ENCODE results near the gene IFT88. TPM values are rescaled to one million over a fixed set of nuclear protein-coding genes. Genes with fewer than 3 reads are reported as not detected.

IFT88 gene
- total and polyA plus RNA-seq, 4 donors = 8.7 to 59.0 (median 14.6) TPM

GRCh38 chr13:20706661-20707060 is 139.7 kb downstream of the IFT88 start:
- DNase-seq (no peak), ATAC-seq (ENCODE audit: insufficient read depth, low FRiP score) (no peak)
- H3K27ac ChIP-seq (ENCODE audit: low read depth in 1 of 2, low read length in 1 of 2) = no peak overlapping the region
- WGBS, 2 donors = 86 to 90% methylated on average over 5 of the region's 5 CpGs
- H3K9me3 ChIP-seq (ENCODE audit: control insufficient read depth in 4 of 4, insufficient read depth in 3 of 4, low read length in 3 of 4) = peaks cover 0 to 1% (median 0%) of the 10 kb centered on the region in 4 donors
- H3K4me1 ChIP-seq (ENCODE audit: control insufficient read depth in 5 of 5, insufficient read depth in 5 of 5, low read length in 5 of 5) = peaks cover 0 to 15% (median 0%) of the 10 kb centered on the region in 5 donors
- H3K36me3 ChIP-seq (ENCODE audit: control insufficient read depth in 4 of 4, insufficient read depth in 4 of 4, low read length in 4 of 4) = no peaks in the 10 kb centered on the region
- no peak overlapping the region for H3K9ac ChIP-seq (ENCODE audit: insufficient read depth in 1 of 2, low read length in 2 of 2)
- no peak for TF ChIP-seq CTCF (IDR thresholded peaks at IDR 0.05; ENCODE audit: control extremely low read depth, extremely low read depth)
- no peaks in the 10 kb centered on the region for H3K27me3 ChIP-seq (ENCODE audit: control insufficient read depth in 3 of 3, insufficient read depth in 3 of 3, low read length in 2 of 3)
- H3K4me3 ChIP-seq = no peak overlapping the region

- peaks cover 0 to 1% (median 0%) of the 10 kb centered on the region in 4 donors for H3K9me3 ChIP-seq (ENCODE audit: control insufficient read depth in 4 of 4, insufficient read depth in 3 of 4, low read length in 3 of 4)
- no peak for TF ChIP-seq CTCF (IDR thresholded peaks at IDR 0.05; ENCODE audit: control extremely low read depth, extremely low read depth)
- no peaks in the 10 kb centered on the region for H3K36me3 ChIP-seq (ENCODE audit: control insufficient read depth in 4 of 4, insufficient read depth in 4 of 4, low read length in 4 of 4)
- ATAC-seq (ENCODE audit: insufficient read depth, low FRiP score) (no peak), DNase-seq (no peak)
- no peak overlapping the region for H3K9ac ChIP-seq (ENCODE audit: insufficient read depth in 1 of 2, low read length in 2 of 2)
- no peaks in the 10 kb centered on the region for H3K27me3 ChIP-seq (ENCODE audit: control insufficient read depth in 3 of 3, insufficient read depth in 3 of 3, low read length in 2 of 3)
- peaks cover 0 to 5% (median 0%) of the 10 kb centered on the region in 5 donors for H3K4me1 ChIP-seq (ENCODE audit: control insufficient read depth in 5 of 5, insufficient read depth in 5 of 5, low read length in 5 of 5)
- H3K4me3 ChIP-seq = no peak overlapping the region
- WGBS, 2 donors = 85 to 86% methylated on average over 2 of the region's 2 CpGs
- H3K27ac ChIP-seq (ENCODE audit: low read depth in 1 of 2, low read length in 1 of 2) = no peak overlapping the region
Observed at GRCh38 chr13:20708216-20708615, 141.3 kb downstream of the IFT88 start.

- H3K27ac ChIP-seq (ENCODE audit: low read depth in 1 of 2, low read length in 1 of 2) = peak overlapping the region in 1 of 2 donors; percentile 51
- H3K27me3 ChIP-seq (ENCODE audit: control insufficient read depth in 3 of 3, insufficient read depth in 3 of 3, low read length in 2 of 3) = no peaks in the 10 kb centered on the region
- no peak overlapping the region for H3K9ac ChIP-seq (ENCODE audit: insufficient read depth in 1 of 2, low read length in 2 of 2)
- H3K4me3 ChIP-seq = no peak overlapping the region
- H3K9me3 ChIP-seq (ENCODE audit: control insufficient read depth in 4 of 4, insufficient read depth in 3 of 4, low read length in 3 of 4) = peaks cover 0 to 1% (median 0%) of the 10 kb centered on the region in 4 donors
- no peak for TF ChIP-seq CTCF (IDR thresholded peaks at IDR 0.05; ENCODE audit: control extremely low read depth, extremely low read depth)
- WGBS, 2 donors = 87 to 90% methylated on average over 8 of the region's 8 CpGs
- H3K4me1 ChIP-seq (ENCODE audit: control insufficient read depth in 5 of 5, insufficient read depth in 5 of 5, low read length in 5 of 5) = peaks cover 0 to 8% (median 3%) of the 10 kb centered on the region in 5 donors
- ATAC-seq (ENCODE audit: insufficient read depth, low FRiP score) = no peak
- no peak for DNase-seq
- H3K36me3 ChIP-seq (ENCODE audit: control insufficient read depth in 4 of 4, insufficient read depth in 4 of 4, low read length in 4 of 4) = no peaks in the 10 kb centered on the region
Observed at GRCh38 chr13:20709369-20709768, 142.4 kb downstream of the IFT88 start.

DNA sequence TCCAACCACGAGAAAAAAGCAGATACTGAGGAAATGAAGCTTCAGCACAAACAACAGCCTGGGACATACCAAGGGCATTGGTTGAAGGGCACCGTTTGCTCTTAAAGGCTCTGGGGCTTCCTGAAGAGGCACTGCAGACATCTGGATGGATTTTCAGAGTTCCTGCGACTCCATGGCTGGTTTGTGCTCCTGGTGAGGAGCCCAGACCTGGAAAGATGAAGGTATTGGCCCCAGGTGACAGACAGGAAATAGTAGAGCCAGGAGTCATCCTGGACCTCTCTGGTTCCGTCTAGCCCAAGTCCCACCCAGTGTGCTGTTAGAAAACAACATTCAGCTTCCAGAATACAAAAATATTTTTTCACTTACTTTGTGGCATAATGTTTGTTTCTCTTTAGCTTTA is 142.8 kb downstream of the IFT88 start:
- Histone ChIP-seq H3K9ac (ENCODE audit: insufficient read depth in 1 of 2, low read length in 2 of 2) (no peak overlapping the region), H3K4me3 (no peak overlapping the region), H3K36me3 (ENCODE audit: control insufficient read depth in 4 of 4, insufficient read depth in 4 of 4, low read length in 4 of 4) (no peaks in the 10 kb centered on the region), H3K27ac (ENCODE audit: low read depth in 1 of 2, low read length in 1 of 2) (no peak overlapping the region), H3K27me3 (ENCODE audit: control insufficient read depth in 3 of 3, insufficient read depth in 3 of 3, low read length in 2 of 3) (no peaks in the 10 kb centered on the region), H3K4me1 (ENCODE audit: control insufficient read depth in 5 of 5, insufficient read depth in 5 of 5, low read length in 5 of 5) (peaks cover 0 to 12% (median 0%) of the 10 kb centered on the region in 5 donors), H3K9me3 (ENCODE audit: control insufficient read depth in 4 of 4, insufficient read depth in 3 of 4, low read length in 3 of 4) (peaks cover 0 to 1% (median 0%) of the 10 kb centered on the region in 4 donors)
- TF ChIP-seq CTCF (IDR thresholded peaks at IDR 0.05; ENCODE audit: control extremely low read depth, extremely low read depth) = no peak
- DNase-seq (no peak), ATAC-seq (ENCODE audit: insufficient read depth, low FRiP score) (no peak)
- 62 to 69% methylated on average over 4 of the region's 4 CpGs for WGBS, 2 donors
